Bronchial epithelial cell (primary cell): ENCODE results near the gene VAMP1. TPM values are rescaled to one million over a fixed set of nuclear protein-coding genes. Genes with fewer than 3 reads are reported as not detected.

ENCODE experiments used
- DNase-seq: peaks from one replicate; pipeline ENCODE4 v3.0.0-alpha.2; 2010; ENCODE audit warnings: low read depth
- FAIRE-seq: peaks from 2 replicates; lab custom pipeline; 2011; peaks lifted over from hg19 to GRCh38; lab: Jason Lieb, UNC
- H3K27me3 ChIP-seq: 2 replicates; pipeline ENCODE4 v1.5.1; 2011; ENCODE audit warnings: low read length; ENCODE audit not compliant: control insufficient read depth, insufficient read depth
- H3K36me3 ChIP-seq: 2 replicates; pipeline ENCODE4 v1.5.1; 2011; ENCODE audit warnings: low read length; ENCODE audit not compliant: control insufficient read depth, insufficient read depth
- H3K4me3 ChIP-seq: 2 replicates; pipeline ENCODE4 v1.5.1; 2011; ENCODE audit warnings: mild to moderate bottlenecking, low read depth, low read length, control low read depth
- total RNA-seq: library from RNA; depleted of rRNA; stranded (reverse); fragments of >200 nt; gene quantifications from 2 replicates; pipeline ENCODE4 v1.2.1, GENCODE V29; 2014
- TF ChIP-seq, protein P1 (sequence below): IDR thresholded peaks from 2 replicates; pipeline ENCODE4 v1.5.1; 2011; ENCODE audit warnings: mild to moderate bottlenecking, moderate library complexity, low read length, control low read depth, inconsistent platforms; ENCODE audit not compliant: insufficient read depth, severe bottlenecking

The VAMP1 gene
- total RNA-seq, 1 donor from 2014 or later: 0.26 TPM

DNA sequence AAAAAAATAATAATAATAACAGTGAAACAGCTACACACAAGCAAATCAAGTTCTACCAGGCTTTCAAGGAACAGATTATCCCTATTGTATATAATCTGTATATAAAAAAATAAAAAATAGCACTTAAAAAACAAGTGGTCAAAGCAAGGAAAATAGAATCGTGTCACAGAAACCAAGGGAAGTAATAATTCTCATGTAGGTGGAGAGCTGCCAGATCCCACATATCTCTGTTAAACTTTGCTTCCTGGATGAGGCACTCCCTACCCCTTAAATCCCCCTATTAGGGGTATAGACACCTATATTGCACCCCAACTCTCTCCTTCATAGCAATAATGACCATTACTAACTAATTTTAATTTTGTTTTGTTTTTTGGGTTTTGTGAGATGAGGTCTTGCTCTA, 30.1 kb downstream of the VAMP1 start:
- Histone ChIP-seq H3K27me3 (no peaks in the 10 kb centered on the region), H3K36me3 (no peaks in the 10 kb centered on the region), H3K4me3 (no peak overlapping the region)
- FAIRE-seq (no peak), DNase-seq (no peak)
- TF ChIP-seq, protein P1, sequence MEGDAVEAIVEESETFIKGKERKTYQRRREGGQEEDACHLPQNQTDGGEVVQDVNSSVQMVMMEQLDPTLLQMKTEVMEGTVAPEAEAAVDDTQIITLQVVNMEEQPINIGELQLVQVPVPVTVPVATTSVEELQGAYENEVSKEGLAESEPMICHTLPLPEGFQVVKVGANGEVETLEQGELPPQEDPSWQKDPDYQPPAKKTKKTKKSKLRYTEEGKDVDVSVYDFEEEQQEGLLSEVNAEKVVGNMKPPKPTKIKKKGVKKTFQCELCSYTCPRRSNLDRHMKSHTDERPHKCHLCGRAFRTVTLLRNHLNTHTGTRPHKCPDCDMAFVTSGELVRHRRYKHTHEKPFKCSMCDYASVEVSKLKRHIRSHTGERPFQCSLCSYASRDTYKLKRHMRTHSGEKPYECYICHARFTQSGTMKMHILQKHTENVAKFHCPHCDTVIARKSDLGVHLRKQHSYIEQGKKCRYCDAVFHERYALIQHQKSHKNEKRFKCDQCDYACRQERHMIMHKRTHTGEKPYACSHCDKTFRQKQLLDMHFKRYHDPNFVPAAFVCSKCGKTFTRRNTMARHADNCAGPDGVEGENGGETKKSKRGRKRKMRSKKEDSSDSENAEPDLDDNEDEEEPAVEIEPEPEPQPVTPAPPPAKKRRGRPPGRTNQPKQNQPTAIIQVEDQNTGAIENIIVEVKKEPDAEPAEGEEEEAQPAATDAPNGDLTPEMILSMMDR: no peak

DNA sequence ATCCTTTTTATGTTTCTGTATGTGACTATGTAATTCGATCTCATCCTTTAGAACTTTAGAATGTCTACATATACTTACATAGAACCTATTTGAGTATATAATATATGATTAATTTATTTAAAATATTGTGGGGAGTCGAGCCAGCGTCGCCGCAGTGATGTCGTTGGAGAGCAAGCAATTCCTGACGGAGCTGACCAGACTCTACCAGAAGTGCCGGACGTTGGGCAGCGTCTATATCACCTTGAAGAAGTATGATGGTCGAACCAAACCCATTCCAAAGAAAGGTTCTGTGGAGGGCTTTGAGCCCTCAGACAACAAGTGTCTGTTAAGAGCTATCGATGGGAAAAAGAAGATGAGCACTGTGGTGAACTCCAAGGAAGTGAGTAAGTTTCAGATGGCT, 32.1 kb downstream of the VAMP1 start:
- TF ChIP-seq, protein P1: no peak
- no peak for DNase-seq

DNA sequence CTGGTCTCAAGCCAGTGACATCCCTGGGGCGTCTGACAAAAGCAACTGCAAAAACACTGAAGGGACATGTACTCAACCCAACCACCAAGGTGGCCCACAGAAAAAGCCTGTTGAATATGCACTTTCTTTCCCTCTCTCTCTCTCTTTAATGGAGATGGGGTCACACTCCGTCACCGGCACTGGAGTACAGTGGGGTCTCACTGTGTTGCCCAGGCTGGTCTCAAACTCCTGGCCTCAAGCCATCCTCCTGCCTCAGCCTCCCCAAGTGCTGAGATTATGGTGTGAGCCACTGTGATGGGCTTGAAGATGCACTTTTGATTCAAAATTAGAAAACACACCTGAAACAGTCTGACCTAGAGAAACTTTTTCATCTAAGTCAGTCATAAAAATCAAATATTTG, 32.9 kb downstream of the VAMP1 start:
- Histone ChIP-seq H3K36me3 (no peaks in the 10 kb centered on the region), H3K27me3 (no peaks in the 10 kb centered on the region), H3K4me3 (no peak overlapping the region)
- TF ChIP-seq, protein P1: no peak
- DNase-seq: no peak
- no peak for FAIRE-seq

More for the DNA sequence above, 32.1 kb downstream of the VAMP1 start:
- Histone ChIP-seq H3K4me3 (no peak overlapping the region), H3K36me3 (no peaks in the 10 kb centered on the region), H3K27me3 (no peaks in the 10 kb centered on the region)
- no peak for FAIRE-seq

GRCh38 chr12:6435961-6436715, 34.3 kb downstream of the VAMP1 start:
- no peak for FAIRE-seq

DNA sequence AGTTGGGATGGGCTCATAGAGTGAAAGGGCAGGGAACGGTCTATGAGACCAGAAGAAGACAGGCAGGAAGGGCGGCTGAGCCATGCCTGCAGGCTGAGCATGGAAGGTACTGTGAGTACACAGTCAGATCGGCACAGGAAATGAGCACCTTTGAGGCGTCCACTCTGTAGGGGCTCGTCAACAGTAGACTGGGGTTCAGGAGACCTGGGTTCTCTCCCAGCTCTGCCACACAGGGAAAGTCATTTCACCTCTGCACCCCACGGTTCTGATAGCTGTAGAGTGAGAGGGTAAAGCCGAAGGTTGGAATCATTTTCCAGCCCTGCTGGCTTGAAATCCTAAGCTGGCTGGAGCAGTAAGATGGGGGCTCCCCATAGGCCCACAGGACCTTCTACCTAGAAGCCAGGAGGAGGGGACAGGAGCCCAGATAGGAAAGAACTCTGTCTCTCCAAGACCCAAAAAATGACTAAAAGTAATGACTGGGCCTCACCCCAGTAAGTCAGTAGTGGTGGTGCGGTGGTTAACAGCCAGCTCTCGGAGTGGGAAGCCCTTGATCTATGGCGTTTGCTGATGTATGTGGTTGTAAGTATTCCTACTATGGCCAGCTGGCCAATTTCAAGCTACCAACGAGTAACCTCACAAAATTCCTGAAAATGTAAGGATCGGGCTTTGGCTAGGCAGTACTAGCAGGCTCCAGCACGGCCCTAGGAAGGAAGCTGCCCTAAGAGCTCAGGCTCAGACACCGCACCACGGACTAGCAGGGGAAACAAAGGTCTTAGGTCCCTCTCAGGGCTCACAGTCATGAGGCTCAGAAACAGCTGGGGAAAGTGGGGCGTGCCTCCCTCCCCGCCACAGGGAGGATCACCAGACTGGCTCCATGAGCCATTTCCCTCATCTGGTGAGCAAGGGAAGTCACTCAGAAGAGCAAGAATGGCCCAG, 36.0 kb downstream of the VAMP1 start:
- FAIRE-seq (no peak), DNase-seq (no peak)
- H3K4me3 ChIP-seq: no peak overlapping the region
- H3K27me3 ChIP-seq: no peaks in the 10 kb centered on the region
- TF ChIP-seq, protein P1: no peak
- no peaks in the 10 kb centered on the region for H3K36me3 ChIP-seq

More at GRCh38 chr12:6435961-6436715, 34.3 kb downstream of the VAMP1 start:
- DNase-seq: no peak
- TF ChIP-seq, protein P1: no peak
- Histone ChIP-seq H3K4me3 (no peak overlapping the region), H3K36me3 (no peaks in the 10 kb centered on the region), H3K27me3 (no peaks in the 10 kb centered on the region)
